Hepatocyte (in vitro differentiated cells): ENCODE results near the gene CRYBA1. TPM values are rescaled to one million over a fixed set of nuclear protein-coding genes. Genes with fewer than 3 reads are reported as not detected.

Experiments
- DNase-seq: peaks from one replicate; pipeline ENCODE4 v3.0.0-alpha.2; 2016; ENCODE audit warnings: low spot score
- H2AFZ ChIP-seq: fragments of 200-600 bp; sonication (generic); 2 replicates; pipeline ENCODE4 v1.6.0; 2016; ENCODE audit warnings: antibody characterized with exemption, mild to moderate bottlenecking
- H3K27ac ChIP-seq: fragments of 200-600 bp; sonication (generic); 2 replicates; pipeline ENCODE4 v1.5.1; 2016; ENCODE audit warnings: mild to moderate bottlenecking
- H3K27me3 ChIP-seq: fragments of 200-600 bp; sonication (generic); 2 replicates; pipeline ENCODE4 v1.6.1; 2016
- H3K36me3 ChIP-seq: fragments of 200-600 bp; sonication (generic); replicated peaks from 2 replicates; pipeline ENCODE4 v1.5.1; 2016; ENCODE audit warnings: low read depth; ENCODE audit not compliant: insufficient read depth
- H3K4me1 ChIP-seq: fragments of 200-600 bp; sonication (generic); 2 replicates; pipeline ENCODE4 v1.5.1; 2016; ENCODE audit warnings: mild to moderate bottlenecking, moderate library complexity; ENCODE audit not compliant: insufficient read depth
- H3K4me2 ChIP-seq: fragments of 200-600 bp; sonication (generic); 2 replicates; pipeline ENCODE4 v1.6.0; 2016
- H3K4me3 ChIP-seq: fragments of 200-600 bp; sonication (generic); 2 replicates; pipeline ENCODE4 v1.5.1; 2016; ENCODE audit warnings: mild to moderate bottlenecking
- H3K79me2 ChIP-seq: fragments of 200-600 bp; sonication (generic); 2 replicates; pipeline ENCODE4 v1.6.0; 2017; ENCODE audit warnings: mild to moderate bottlenecking
- H3K9me2 ChIP-seq: fragments of 200-600 bp; sonication (generic); replicated peaks from 2 replicates; pipeline ENCODE4 v1.6.0; 2017; ENCODE audit warnings: mild to moderate bottlenecking; ENCODE audit not compliant: insufficient read depth
- H3K9me3 ChIP-seq: fragments of 200-600 bp; sonication (generic); 2 replicates; pipeline ENCODE4 v1.5.1; 2016; ENCODE audit warnings: low read depth, mild to moderate bottlenecking
- H4K20me1 ChIP-seq: fragments of 200-600 bp; sonication (generic); 2 replicates; pipeline ENCODE4 v1.6.0; 2016; ENCODE audit warnings: mild to moderate bottlenecking; ENCODE audit not compliant: insufficient read depth, poor library complexity, severe bottlenecking
- EZH2 ChIP-seq: fragments of 200-600 bp; sonication (generic); IDR thresholded peaks from 2 replicates; pipeline ENCODE4 v1.6.1; 2016; ENCODE audit warnings: antibody characterized with exemption, mild to moderate bottlenecking, borderline replicate concordance
- EZH2phosphoT487 ChIP-seq: fragments of 200-600 bp; sonication (generic); IDR thresholded peaks from one replicate; pipeline ENCODE4 v1.6.1; 2018; ENCODE audit warnings: antibody characterized with exemption, mild to moderate bottlenecking, low read depth, moderate library complexity; ENCODE audit not compliant: unreplicated experiment, severe bottlenecking
- WGBS: methylation state at CpG from one replicate; pipeline ENCODE4 v1.1.6; 2016; ENCODE audit warnings: low lambda C conversion rate; ENCODE audit errors: missing lambda C conversion rate; 5-methylcytosine and 5-hydroxymethylcytosine counted together
- polyA plus RNA-seq: library from polyadenylated mRNA; unstranded; fragments of >200 nt; fragmentation: Nextera tagmentation; extraction: Ambion mirVana; gene quantifications from 2 replicates; pipeline ENCODE4 v1.2.1, GENCODE V29; 2016
- total RNA-seq: library from RNA; depleted of rRNA; stranded (reverse); fragments of >200 nt; gene quantifications from 2 replicates; pipeline ENCODE4 v1.2.3, GENCODE V29; 2014
- TF ChIP-seq, protein P1 (sequence below): fragments of 200-600 bp; sonication (generic); IDR thresholded peaks from 2 replicates; pipeline ENCODE4 v1.5.1; 2016; ENCODE audit warnings: antibody characterized with exemption, mild to moderate bottlenecking; ENCODE audit not compliant: poor library complexity

Gene CRYBA1
- total and polyA plus RNA-seq, 2 experiments from 2014 or later = not detected

DNA sequence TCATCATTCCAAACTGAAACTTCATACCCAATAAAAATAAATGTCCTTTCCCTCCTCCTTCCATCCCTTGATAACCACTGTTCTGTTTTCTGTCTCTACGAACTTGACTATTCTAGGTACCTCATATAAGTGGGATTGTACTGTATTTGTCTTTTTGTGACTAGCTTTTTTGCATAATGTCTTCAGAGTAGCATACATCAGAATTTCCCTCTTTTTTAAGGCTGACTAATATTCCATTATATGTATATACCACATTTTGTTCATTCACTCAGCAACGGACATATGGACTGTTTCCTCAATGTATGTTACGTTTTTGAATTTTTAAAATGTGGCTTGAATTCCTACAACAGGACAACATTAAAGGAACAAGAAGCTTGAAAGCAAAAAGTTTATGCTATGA is 48.8 kb downstream of the CRYBA1 start:
- H3K9me3 ChIP-seq = no peaks in the 10 kb centered on the region
- no peaks in the 10 kb centered on the region for H3K36me3 ChIP-seq
- no peak overlapping the region for H3K4me3 ChIP-seq
- H3K27me3 ChIP-seq = no peaks in the 10 kb centered on the region
- no peaks in the 10 kb centered on the region for H3K9me2 ChIP-seq
- H2AFZ ChIP-seq = no peak overlapping the region
- peaks cover 18% of the 10 kb centered on the region for H4K20me1 ChIP-seq
- TF ChIP-seq EZH2 (no peak), EZH2phosphoT487 (no peak)
- TF ChIP-seq, protein P1, sequence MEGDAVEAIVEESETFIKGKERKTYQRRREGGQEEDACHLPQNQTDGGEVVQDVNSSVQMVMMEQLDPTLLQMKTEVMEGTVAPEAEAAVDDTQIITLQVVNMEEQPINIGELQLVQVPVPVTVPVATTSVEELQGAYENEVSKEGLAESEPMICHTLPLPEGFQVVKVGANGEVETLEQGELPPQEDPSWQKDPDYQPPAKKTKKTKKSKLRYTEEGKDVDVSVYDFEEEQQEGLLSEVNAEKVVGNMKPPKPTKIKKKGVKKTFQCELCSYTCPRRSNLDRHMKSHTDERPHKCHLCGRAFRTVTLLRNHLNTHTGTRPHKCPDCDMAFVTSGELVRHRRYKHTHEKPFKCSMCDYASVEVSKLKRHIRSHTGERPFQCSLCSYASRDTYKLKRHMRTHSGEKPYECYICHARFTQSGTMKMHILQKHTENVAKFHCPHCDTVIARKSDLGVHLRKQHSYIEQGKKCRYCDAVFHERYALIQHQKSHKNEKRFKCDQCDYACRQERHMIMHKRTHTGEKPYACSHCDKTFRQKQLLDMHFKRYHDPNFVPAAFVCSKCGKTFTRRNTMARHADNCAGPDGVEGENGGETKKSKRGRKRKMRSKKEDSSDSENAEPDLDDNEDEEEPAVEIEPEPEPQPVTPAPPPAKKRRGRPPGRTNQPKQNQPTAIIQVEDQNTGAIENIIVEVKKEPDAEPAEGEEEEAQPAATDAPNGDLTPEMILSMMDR = no peak
- H3K4me1 ChIP-seq = peaks cover 12% of the 10 kb centered on the region
- H3K79me2 ChIP-seq = peaks cover 30% of the 10 kb centered on the region
- no peak overlapping the region for H3K27ac ChIP-seq
- 98% methylated on average over 3 of the region's 3 CpGs for WGBS
- no peak for DNase-seq
- no peak overlapping the region for H3K4me2 ChIP-seq

DNA sequence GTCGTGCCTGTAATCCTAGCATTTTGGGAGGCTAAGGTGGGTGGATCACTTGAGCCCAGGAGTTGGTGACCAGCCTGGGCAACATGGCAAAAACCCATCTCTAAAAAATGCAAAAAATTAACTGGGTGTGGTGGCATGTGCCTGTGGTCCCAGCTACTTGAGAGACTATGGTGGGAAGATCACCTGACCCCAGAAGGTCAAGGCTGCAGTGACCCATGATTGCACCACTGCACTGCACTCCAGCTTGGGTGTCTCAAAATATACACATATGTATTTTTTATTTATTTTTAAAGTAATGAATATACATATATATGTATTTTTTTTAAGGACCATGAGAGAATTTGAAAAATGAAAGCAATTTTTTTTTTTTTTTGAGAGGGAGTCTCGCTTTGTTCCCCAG is 52.4 kb downstream of the CRYBA1 start:
- 91% methylated on average over 2 of the region's 2 CpGs for WGBS

DNA sequence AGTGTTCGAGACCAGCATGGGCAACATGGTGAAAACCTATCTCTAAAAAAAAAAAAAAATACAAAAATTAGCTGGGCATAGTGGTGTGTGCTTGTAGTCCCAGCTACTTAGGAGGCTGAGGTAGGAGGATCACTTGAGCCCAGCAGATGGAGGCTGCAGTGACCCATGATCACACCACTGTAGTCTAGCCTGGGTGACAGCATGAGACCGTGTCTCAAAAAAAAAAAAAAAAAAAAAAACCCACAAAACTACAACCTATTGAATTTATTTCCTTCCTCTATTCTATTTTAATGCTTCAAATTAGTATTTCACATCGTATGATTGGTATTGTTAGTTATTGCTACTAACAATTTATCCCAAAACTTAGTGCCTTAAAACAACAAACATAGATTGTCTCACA is 56.7 kb downstream of the CRYBA1 start:
- Histone ChIP-seq H3K27ac (no peak overlapping the region), H3K79me2 (no peaks in the 10 kb centered on the region), H2AFZ (no peak overlapping the region), H3K4me1 (no peaks in the 10 kb centered on the region), H3K9me2 (no peaks in the 10 kb centered on the region), H3K9me3 (no peaks in the 10 kb centered on the region), H3K27me3 (no peaks in the 10 kb centered on the region), H3K4me2 (no peak overlapping the region), H4K20me1 (no peaks in the 10 kb centered on the region), H3K4me3 (no peak overlapping the region), H3K36me3 (no peaks in the 10 kb centered on the region)
- no peak for DNase-seq
- 94% methylated on average over 3 of the region's 3 CpGs for WGBS
- TF ChIP-seq EZH2 = no peak
- TF ChIP-seq, protein P1 = no peak
- no peak for TF ChIP-seq EZH2phosphoT487

More for the DNA sequence above, 52.4 kb downstream of the CRYBA1 start:
- H4K20me1 ChIP-seq = no peaks in the 10 kb centered on the region
- H2AFZ ChIP-seq = no peak overlapping the region
- DNase-seq = no peak
- no peaks in the 10 kb centered on the region for H3K4me1 ChIP-seq
- no peak overlapping the region for H3K4me3 ChIP-seq
- no peak overlapping the region for H3K27ac ChIP-seq
- H3K27me3 ChIP-seq = no peaks in the 10 kb centered on the region
- H3K9me3 ChIP-seq = no peaks in the 10 kb centered on the region
- peaks cover 4% of the 10 kb centered on the region for H3K79me2 ChIP-seq
- TF ChIP-seq EZH2 (no peak), EZH2phosphoT487 (no peak)
- TF ChIP-seq, protein P1 = no peak
- no peak overlapping the region for H3K4me2 ChIP-seq
- no peaks in the 10 kb centered on the region for H3K9me2 ChIP-seq
- H3K36me3 ChIP-seq = no peaks in the 10 kb centered on the region

Other genes with a start within 250 kb of the CRYBA1 start
- 1.2 TPM in 1 of 2 replicates, not detected in the other for gene SEZ6, start 240.8 kb upstream of the CRYBA1 start, total RNA-seq
- 0.58 and 0.81 TPM in 2 replicates for gene SEZ6, start 240.8 kb upstream of the CRYBA1 start, polyA plus RNA-seq
- 15.8 TPM in 2 replicates for gene PIPOX, start 203.7 kb upstream of the CRYBA1 start, total RNA-seq
- gene PIPOX, start 203.7 kb upstream of the CRYBA1 start, polyA plus RNA-seq = 8.0 and 10.2 TPM in 2 replicates
- gene MYO18A, start 66.5 kb upstream of the CRYBA1 start, total RNA-seq = 22.0 and 35.6 TPM in 2 replicates
- gene MYO18A, start 66.5 kb upstream of the CRYBA1 start, polyA plus RNA-seq = 32.2 and 33.8 TPM in 2 replicates
- gene NUFIP2, start 47.3 kb downstream of the CRYBA1 start, total RNA-seq = 41.9 and 47.8 TPM in 2 replicates
- gene NUFIP2, start 47.3 kb downstream of the CRYBA1 start, polyA plus RNA-seq = 8.4 and 8.9 TPM in 2 replicates
- gene TAOK1, start 143.5 kb downstream of the CRYBA1 start, total RNA-seq = 46.1 and 51.7 TPM in 2 replicates
- 5.2 and 5.3 TPM in 2 replicates for gene TAOK1, start 143.5 kb downstream of the CRYBA1 start, polyA plus RNA-seq